Measurements from ENCODE around the gene MYL6. TPM values are rescaled to one million over a fixed set of nuclear protein-coding genes. Genes with fewer than 3 reads are reported as not detected.

MYL6 gene
- total and polyA plus RNA-seq, 9 of the 15 experiments (the other 6 are each of a cell fraction or from before 2014, with no cell fraction given) = 557 to 1,664 (median 958) TPM

GRCh38 chr12:56206452-56207166, 48.5 kb downstream of the MYL6 start (continued):
- TF ChIP-seq BHLHE40 (IDR thresholded peaks at IDR 0.05; ENCODE audit: low read length) (no peak), ZNF263 (CRISPR knock-in tag; IDR thresholded peaks at IDR 0.05; ENCODE audit: borderline replicate concordance) (peak; percentile 91), TEAD4 (IDR thresholded peaks at IDR 0.05; ENCODE audit: low read length) (no peak), TEAD4 (CRISPR knock-in tag; IDR thresholded peaks at IDR 0.05; ENCODE audit: borderline replicate concordance) (no peak), PREB (CRISPR knock-in tag; IDR thresholded peaks at IDR 0.05) (no peak), TEAD2 (tag; IDR thresholded peaks at IDR 0.05) (no peak), ZNF589 (CRISPR knock-in tag; IDR thresholded peaks at IDR 0.05; ENCODE audit: low read depth) (no peak), POLR2B (IDR thresholded peaks at IDR 0.05; ENCODE audit: low read depth, partially characterized antibody) (no peak), DEAF1 (CRISPR knock-in tag; IDR thresholded peaks at IDR 0.05) (peak; percentile 45; the same call in 1 of the 2 replicates), KLF16 (IDR thresholded peaks at IDR 0.05) (no peak), DNMT1 (IDR thresholded peaks at IDR 0.05) (no peak), ZNF274 (IDR thresholded peaks at IDR 0.05; ENCODE audit: borderline replicate concordance, low read depth, low read length) (no peak), HDAC8 (tag; IDR thresholded peaks at IDR 0.05) (no peak), ZNF398 (CRISPR knock-in tag; IDR thresholded peaks at IDR 0.05) (no peak), ETV5 (CRISPR knock-in tag; IDR thresholded peaks at IDR 0.05; ENCODE audit: low read depth) (no peak), ZFPM2 (CRISPR knock-in tag; IDR thresholded peaks at IDR 0.05) (no peak), PHF21A (IDR thresholded peaks at IDR 0.05; ENCODE audit: borderline replicate concordance, low read depth) (no peak), SFPQ (IDR thresholded peaks at IDR 0.05; ENCODE audit: low read depth, low read length) (no peak), RBM34 (IDR thresholded peaks at IDR 0.05; ENCODE audit: borderline replicate concordance, insufficient read depth, low read length) (no peak), PCBP2 (IDR thresholded peaks at IDR 0.05; ENCODE audit: low read depth, low read length, poor library complexity, severe bottlenecking) (no peak), RAD21 (CRISPR knock-in tag; conservative IDR thresholded peaks at IDR 0.05 in 1 of 2, IDR thresholded peaks at IDR 0.05 in 1 of 2) (peak; percentile 55 to 73), POLR3G (IDR thresholded peaks at IDR 0.05; ENCODE audit: extremely low read depth, insufficient read length, insufficient replicate concordance) (no peak)

Measured in K562 (cell line).